OCI-M1 (cell line): Measurements from ENCODE around the gene NTRK2.

Experiments
- DNase-seq: peaks from one replicate; lab custom pipeline; 2025; lab: John Stamatoyannopoulos, UW

NTRK2 gene

DNA sequence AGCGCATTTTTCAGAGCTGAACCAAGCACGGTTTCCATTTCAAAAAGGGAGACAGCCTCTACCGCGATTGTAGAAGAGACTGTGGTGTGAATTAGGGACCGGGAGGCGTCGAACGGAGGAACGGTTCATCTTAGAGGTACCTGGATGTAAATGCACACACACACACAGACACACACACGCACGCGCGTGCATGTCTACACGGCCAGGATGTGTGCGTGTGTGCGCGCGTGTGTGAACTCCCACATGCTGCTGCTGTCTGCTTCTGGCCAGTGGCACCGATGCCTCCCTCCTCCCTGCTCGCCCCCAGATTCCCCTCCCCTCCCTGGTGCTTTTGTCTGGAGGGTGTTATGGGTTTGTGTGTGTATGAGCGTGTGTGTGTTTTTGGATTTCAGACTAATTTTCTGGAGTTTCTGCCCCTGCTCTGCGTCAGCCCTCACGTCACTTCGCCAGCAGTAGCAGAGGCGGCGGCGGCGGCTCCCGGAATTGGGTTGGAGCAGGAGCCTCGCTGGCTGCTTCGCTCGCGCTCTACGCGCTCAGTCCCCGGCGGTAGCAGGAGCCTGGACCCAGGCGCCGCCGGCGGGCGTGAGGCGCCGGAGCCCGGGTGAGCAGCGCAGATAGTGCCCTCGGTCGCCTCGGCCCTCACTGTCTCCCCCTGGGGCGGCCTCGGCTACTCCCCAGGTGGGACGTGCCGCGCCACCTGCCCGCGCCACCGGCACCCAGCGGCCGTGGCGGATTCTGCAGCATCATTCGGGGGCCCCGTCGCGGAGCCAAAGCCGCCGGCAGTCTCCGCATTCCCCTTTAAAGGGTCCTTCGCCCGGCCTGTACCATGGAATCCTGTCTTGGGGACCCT, at the start of gene NTRK2:
Gene NTRK2 (plus strand): TSS at position 442 of the 850 bp plus-strand sequence. CDS start 1,020 bp downstream, outside the sequence.
- DNase-seq: no peak

DNA sequence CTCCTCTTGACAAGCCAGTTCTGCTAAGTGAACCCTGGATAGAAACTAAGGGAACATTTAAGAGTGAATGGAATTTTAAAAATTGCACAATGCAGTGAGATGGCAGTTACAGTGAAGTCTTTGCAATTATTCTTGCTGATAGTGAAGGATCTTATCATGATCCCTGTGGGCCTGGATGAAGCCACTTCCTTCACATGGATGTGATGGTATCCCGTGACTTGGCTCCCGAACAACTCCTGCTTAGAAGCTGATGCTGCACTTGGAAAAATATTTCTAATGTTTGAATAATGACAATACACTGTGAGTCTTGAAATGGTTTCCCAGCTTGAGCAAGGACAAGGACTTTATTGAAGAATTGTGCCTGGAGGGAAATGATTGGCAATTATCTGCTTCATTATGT, 49.2 kb upstream of the NTRK2 start:
- DNase-seq: no peak

DNA sequence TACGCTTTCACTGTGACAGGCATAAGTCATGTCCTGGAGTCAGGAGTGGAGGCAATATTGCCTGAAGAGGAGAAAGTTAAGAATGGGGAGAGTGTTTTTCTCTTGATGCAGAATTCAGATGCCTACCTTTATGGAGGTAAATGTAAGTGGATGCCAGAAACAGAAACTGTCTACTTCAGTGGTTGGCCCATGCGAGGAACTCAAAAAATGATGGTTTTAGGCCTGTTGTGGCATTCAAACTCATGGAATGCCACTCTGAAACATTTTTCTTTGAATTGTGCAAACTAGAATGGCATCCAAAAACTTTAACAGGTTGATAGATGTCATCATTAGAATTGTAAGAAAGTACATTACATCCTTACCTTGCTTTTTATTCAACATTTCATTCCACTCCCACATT, 47.7 kb upstream of the NTRK2 start:
- no peak for DNase-seq

DNA sequence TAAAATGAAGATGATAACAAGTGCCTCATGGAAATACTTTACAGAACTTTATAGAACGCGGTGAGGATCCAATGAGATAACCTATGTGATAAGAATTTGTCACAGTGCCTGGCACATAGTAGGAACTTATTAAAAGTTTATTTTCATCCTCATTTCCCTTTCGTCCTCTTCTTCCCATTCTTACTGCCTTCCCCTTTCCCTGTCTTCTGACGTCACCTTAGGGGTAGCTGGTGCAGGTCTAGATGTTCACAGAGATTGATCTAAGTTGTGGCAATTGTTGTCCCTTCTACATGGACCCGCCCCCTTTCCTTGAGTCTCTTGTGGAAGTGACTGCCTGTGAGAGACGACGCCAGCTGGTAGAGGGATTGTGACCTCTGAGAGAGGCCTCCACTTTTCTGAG, 46.5 kb upstream of the NTRK2 start:
- no peak for DNase-seq

DNA sequence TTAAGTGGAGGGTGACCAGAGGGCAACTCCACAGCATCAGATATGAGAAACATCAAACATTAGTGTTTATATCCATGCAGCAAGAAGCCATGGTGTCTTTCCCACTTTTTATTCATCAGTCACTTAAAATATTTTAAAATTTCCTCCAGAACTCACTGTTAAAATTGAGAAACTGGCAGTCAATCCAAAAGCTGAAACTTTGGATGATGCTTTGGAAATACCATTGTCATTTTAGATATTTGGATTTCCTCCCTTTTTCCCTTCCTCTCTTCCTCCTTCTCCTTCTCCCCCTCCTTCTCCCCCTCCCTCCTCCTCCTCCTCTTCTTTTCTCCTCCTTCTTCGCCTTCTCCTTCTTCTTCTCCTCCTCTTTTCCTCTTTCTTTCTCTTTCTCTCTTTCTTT, 33.1 kb upstream of the NTRK2 start:
- DNase-seq: no peak

DNA sequence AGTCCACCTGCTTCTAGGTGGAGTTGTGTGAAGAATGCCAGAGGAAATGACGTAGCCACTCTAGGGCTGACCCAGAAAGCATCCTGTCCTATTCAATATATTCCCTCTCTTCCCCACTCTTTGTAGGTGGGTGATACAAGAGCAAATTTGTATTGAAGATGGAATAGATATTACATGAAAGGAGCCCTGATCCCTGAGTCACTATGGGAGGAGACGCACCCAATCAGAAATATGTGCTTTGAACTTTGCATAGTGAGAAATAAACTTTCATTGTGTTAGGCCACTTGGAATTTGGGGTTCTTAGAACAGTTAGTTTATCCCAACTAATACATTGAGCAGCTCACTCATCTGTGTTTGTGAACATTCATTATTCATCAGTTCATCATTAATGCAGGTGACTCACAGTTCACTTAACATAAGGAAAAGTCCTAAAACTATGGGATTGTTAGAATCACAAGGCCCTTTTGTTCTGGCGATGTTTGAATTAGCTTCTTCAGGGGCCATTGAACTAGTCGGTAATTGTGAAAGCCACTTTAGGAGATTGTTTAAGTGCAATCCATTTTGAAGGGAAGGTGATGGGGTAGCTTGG, 26.9 kb upstream of the NTRK2 start:
- DNase-seq: no peak

DNA sequence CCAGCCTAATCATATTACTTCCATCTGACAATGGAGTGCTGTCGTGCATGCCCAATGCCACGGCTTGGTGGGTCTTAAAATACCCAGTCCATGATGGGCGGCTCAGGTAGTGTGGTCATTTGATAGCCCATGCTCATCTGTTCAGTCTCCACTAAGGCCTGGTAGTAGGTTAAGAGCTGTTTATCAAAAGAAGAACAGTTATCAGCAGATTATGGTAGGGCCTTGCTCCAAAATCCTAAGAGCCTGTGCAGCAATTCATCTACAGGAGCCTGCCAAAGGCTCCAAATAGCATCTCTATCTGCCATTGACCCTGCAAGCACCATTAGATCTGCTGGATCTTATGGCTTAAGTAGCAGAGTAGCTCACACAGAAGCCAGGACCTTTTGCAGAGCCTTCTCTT, 21.8 kb upstream of the NTRK2 start:
- DNase-seq: no peak

DNA sequence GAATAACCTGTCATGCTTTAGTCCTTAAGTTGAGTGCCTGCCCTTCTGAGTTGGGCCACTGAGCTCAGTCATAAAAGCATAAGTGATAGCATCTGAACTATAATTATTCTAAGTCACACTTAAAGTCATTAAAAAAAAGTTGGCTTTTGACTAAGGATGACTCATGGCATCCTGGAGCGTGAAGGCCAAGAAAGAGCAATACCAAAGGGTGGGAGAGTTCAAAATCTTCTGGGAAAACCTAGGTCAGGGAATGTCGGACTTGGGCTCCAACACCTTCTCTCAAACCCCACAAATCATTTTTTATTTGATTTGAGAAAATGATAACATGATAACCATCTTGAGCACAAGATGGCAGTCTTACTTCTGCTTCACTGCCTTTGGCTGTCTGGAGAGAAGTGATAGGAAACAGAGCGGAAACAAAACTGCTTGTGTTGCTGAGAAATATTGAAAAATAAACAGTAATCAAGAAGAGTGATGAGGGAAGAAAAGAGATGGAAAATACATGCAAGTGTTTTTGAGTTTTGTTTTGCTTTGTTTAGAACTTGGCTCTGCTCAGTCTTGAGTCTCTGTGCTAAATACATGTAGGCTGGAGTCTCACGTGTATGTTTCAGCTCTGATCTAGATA, 16.9 kb upstream of the NTRK2 start:
- no peak for DNase-seq

DNA sequence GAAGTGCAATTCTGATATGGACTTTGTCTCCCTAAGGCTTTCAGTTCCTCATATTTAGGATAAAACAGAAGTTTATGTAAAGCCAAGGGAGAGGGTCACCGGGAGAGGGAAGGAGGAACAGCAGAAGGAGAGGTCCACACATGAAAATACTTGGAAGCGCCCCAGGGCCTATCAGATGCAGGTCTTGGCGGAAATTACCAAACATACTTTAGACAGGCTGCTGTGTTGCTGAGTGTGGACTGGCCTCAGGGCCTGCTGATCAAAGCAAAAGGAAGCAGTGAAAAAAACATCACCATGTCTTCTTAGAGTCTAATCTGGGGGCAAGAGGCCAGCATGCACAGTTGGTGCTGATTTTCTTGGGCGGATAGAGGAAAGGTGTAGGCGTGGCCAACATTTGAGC, 14.1 kb upstream of the NTRK2 start:
- DNase-seq: no peak

DNA sequence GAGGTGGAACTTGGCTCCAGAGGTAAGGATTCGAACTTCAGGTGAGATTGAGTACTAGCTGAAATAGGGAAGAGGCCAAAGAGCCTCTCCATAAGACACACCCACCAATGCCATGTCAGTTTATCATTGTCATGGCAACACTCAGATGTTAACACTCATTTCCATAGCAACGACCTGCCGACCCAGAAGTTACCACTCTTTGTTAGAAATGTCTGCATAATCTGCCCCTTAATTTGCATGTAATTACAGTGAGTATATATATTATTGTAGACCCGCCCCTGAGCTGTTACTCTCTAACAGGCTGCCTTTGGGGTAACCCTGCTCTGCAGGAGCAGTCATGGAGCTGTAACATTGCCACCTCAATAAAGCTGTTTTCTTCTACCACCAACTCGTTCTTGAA, 10.2 kb upstream of the NTRK2 start:
- DNase-seq: no peak

DNA sequence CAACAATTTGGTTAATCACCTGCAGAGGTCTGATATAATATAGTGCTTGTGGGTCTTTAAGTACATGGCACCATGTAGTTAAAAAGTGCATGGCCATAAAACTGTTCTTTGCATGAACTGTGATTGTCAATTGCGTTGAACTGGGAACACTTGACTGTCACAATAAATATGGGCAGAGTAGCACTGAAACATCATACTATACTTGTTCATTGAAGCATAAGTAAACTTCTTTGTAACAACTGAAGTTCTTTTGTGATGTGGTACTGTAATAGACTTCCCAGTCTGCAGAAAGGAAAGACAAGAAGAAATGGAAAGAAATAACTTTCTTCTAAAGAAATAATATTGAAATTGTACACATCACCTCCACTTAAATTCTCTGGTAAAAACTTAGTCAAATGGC, 9.8 kb upstream of the NTRK2 start:
- DNase-seq: no peak

DNA sequence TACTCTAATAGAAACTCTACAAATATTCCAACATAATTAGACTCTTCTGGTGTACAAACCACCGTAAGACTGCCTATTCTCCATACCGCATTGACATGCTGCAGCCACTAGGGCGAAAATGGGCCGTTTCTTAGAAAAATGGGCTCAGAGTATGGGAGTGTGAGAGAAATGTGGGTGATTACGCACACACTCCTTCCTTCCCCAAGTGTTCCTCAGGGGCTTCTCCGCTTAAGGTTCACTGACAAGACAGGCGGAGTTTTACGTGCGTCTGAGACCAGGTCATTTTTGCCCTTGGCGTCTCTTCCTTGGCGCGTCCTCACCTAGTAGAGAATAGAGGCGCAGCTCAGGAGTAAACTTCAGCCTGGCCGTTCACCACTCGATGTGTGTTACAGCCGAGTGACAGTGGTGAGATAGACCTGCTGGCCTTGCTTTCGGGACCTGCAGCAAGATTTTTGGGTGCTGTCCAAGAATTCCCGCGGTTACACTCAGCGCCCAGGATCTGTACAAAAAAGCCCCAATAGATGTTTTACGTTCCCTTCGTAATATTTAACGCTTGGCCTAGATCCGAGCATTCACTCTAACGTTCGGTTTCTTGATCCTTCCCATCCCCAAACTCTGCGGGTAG, 1.8 kb upstream of the NTRK2 start:
- no peak for DNase-seq

DNA sequence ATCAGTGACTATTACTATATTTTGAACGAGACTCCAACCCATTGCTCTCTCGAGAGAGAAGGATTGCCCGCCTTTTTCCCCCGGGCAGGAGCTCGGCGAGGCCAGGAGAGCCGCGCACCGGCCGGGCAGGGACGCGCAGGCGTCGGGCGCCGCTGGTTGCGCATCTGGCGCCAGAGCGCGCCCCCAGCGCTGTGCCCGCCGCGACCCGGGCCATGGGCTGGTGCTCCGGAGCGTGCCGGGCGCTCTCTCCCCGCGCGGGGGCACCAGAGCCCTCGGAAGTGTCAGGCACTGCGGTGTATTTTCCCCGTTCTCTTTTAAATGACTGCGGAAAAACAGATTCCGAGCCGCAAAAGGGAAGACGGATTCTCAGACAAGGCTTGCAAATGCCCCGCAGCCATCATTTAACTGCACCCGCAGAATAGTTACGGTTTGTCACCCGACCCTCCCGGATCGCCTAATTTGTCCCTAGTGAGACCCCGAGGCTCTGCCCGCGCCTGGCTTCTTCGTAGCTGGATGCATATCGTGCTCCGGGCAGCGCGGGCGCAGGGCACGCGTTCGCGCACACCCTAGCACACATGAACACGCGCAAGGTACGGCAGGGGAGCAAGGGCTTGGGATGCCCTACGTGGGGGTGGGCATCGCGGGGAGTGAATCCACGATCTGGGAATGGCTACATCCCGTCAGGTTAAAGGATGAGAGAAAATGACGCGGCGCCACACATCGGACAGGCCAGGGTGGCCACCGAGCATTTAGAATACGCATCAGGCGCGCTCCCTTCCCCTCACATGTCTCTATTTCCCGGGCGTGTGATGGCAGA, 1.1 kb upstream of the NTRK2 start:
- DNase-seq: no peak

DNA sequence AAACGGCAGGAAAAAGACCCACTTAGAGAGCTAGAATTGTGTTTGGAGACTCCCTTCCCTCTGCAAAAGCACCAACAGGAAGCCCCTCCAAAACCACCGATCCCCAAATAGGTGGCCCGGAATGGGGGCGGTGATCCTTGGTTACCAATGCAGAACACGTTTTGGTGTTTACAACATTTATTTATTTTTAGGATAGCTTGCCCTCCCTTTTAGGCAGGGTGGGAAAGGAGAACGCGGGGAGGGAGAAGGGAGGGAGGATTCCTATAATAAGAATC, 579 bp upstream of the NTRK2 start:
- DNase-seq: no peak

DNA sequence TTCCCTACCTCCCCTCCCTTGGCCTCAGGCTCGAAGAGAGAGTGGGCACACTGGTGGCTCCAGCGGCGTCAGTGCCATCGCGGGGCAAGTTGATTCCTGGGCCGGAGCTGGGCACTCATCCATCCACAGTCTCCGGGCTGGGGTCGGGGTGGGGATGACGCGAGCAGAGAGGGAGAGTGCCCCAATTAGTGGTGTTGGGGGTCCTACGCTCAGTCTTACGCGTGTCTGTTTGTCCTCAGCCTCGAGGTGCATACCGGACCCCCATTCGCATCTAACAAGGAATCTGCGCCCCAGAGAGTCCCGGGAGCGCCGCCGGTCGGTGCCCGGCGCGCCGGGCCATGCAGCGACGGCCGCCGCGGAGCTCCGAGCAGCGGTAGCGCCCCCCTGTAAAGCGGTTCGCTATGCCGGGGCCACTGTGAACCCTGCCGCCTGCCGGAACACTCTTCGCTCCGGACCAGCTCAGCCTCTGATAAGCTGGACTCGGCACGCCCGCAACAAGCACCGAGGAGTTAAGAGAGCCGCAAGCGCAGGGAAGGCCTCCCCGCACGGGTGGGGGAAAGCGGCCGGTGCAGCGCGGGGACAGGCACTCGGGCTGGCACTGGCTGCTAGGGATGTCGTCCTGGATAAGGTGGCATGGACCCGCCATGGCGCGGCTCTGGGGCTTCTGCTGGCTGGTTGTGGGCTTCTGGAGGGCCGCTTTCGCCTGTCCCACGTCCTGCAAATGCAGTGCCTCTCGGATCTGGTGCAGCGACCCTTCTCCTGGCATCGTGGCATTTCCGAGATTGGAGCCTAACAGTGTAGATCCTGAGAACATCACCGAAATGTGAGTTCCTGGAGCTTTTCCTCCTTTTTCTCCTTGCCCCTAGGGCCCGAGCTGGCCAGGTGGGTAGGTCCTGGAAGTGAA, 861 bp downstream of the NTRK2 start:
- DNase-seq: no peak

DNA sequence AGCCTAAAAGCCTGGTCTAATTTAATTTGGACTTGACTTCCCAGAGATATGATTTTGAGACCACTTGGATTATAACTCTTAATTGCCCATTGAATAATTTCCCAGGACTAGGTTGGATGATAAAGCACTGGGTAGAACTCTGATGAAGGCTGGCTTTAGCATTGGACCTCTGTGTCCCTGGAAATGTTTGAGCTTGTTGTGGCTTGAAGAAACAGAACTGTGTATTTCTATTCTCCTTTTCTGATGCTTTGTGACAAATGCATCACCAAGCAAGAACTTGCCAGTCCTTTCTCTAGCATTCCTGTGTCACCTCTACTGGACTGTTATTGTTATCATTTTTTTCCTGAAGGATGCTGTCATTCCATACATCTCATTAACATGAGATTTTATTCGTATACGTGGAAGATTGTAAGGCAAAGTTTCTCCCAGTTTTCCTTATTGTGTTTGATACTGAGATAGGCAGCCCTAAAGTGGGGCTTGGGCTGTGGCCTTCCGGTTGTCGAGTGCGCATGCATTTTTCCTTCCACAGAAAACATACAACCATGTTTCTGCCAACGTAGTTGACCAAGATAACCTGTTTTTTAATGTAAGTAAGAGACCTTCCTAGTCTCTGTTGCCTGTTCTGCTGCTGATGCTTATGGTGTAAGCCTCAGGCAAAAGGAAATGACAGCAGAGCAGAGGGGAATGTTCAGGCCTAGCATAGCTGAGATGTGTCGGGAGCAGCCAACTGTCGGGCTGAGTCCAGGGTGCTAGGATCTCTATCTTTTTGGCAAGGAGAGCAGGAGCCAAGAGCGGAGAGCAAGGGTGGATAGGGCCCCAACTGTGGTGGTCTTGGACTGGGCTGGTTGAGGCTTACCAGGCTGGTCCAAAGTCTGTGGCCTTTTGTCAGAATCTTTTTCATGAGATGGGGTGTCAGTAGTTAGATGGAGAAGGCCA, 2.3 kb downstream of the NTRK2 start:
- DNase-seq: no peak

DNA sequence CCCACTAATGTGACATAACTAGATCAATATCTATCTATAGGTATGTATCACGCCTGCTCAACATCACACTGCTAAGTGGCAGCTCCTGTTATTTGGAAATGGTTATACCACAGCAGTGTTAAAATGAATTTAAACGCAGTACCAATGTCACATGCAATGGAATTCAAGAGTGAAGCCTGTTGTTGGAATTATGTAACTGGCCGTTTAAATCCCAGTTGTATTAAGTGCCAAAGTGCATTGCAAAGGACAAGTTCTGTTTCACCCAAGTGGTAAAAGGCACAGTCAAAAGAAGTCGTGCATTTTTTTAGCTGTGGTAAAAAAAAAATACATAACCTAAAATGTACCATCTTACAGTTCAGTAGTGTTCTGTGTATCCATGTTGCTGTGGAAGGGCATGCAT, 4.3 kb downstream of the NTRK2 start:
- no peak for DNase-seq

DNA sequence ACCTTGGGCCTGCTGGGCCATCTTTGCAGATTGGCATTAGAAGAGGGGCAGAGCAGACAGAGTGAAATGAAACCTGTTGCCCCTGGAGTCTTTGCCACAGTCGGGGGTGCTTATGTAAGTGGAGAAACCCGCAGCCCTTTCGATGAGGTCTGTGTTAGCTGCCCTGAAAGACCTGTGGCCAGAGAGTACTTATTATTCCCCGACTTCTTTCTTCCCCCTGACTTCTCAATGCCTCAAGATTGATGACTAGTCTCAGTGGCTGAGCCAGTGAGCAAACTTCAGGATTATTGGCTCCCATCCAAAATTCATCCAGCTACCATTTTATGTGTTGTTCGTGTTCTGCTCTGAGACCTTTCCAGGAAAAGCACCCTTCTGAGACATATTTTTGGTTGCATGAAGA, 7.6 kb downstream of the NTRK2 start:
- no peak for DNase-seq

DNA sequence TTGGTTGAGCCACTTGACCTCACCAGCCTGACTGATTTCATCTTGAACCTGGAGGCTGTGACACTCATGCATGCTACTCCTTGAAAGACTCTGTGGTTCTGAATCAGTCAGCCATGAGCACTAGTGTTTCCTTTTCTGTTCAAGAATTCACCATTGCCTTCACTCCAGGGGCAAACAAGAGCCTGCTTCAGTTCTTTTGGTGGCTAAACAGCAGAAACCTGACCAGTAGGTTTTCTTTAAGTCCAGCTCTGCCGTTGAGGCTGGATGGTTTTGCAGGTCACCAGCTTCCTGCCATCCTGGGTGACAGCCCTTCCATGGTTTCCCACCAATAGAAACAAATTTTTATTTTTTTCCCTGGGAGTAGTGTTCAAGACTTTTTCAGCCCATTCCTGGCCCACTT, 10.0 kb downstream of the NTRK2 start:
- no peak for DNase-seq
